ENCODE measurements around the gene ALK.
A peak's percentile ranks its signal among the peaks of the same experiment; 100 is the strongest.
"Not testable (repeated sequence)": the region's sequence is repeated elsewhere in the genome, so short reads cannot be mapped to it uniquely, and the experiment has no call there.

Gene ALK

GRCh38 chr2:29755233-29755632 lies 166.2 kb downstream of the ALK start:
- no peak for DNase-seq (ENCODE audit: low read depth)
- no peak overlapping the region for H3K4me3 ChIP-seq (ENCODE audit: low read depth, low read length)
- TF ChIP-seq, protein P1, sequence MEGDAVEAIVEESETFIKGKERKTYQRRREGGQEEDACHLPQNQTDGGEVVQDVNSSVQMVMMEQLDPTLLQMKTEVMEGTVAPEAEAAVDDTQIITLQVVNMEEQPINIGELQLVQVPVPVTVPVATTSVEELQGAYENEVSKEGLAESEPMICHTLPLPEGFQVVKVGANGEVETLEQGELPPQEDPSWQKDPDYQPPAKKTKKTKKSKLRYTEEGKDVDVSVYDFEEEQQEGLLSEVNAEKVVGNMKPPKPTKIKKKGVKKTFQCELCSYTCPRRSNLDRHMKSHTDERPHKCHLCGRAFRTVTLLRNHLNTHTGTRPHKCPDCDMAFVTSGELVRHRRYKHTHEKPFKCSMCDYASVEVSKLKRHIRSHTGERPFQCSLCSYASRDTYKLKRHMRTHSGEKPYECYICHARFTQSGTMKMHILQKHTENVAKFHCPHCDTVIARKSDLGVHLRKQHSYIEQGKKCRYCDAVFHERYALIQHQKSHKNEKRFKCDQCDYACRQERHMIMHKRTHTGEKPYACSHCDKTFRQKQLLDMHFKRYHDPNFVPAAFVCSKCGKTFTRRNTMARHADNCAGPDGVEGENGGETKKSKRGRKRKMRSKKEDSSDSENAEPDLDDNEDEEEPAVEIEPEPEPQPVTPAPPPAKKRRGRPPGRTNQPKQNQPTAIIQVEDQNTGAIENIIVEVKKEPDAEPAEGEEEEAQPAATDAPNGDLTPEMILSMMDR (IDR thresholded peaks at IDR 0.05; ENCODE audit: low read depth, low read length, missing control alignments): no peak
- in situ Hi-C loops (cut with HindIII; ENCODE audit: low sequenced_read_pairs): no loop called here

- TF ChIP-seq, protein P1 (IDR thresholded peaks at IDR 0.05; ENCODE audit: low read depth, low read length, missing control alignments): no peak
- in situ Hi-C loops (cut with HindIII; ENCODE audit: low sequenced_read_pairs): no loop called here
Measured at GRCh38 chr2:29753671-29754444, 167.5 kb downstream of the ALK start.

GRCh38 chr2:29751390-29751789 lies 170.0 kb downstream of the ALK start:
- no peak overlapping the region for H3K4me3 ChIP-seq (ENCODE audit: low read depth, low read length)
- in situ Hi-C loops (cut with HindIII; ENCODE audit: low sequenced_read_pairs): no loop called here
- TF ChIP-seq, protein P1 (IDR thresholded peaks at IDR 0.05; ENCODE audit: low read depth, low read length, missing control alignments): no peak
- no peak for DNase-seq (ENCODE audit: low read depth)

More at GRCh38 chr2:29753671-29754444, 167.5 kb downstream of the ALK start:
- H3K4me3 ChIP-seq (ENCODE audit: low read depth, low read length): no peak overlapping the region
- DNase-seq (ENCODE audit: low read depth): peak; percentile 62

GRCh38 chr2:29750463-29750862 lies 170.9 kb downstream of the ALK start:
- H3K4me3 ChIP-seq (ENCODE audit: low read depth, low read length); in situ Hi-C loops (cut with HindIII; ENCODE audit: low sequenced_read_pairs); DNase-seq (ENCODE audit: low read depth): not testable (repeated sequence)

GRCh38 chr2:29749843-29750242 lies 171.5 kb downstream of the ALK start:
- in situ Hi-C loops (cut with HindIII; ENCODE audit: low sequenced_read_pairs): no loop called here
- TF ChIP-seq, protein P1 (IDR thresholded peaks at IDR 0.05; ENCODE audit: low read depth, low read length, missing control alignments): no peak
- H3K4me3 ChIP-seq (ENCODE audit: low read depth, low read length): no peak overlapping the region
- no peak for DNase-seq (ENCODE audit: low read depth)

GRCh38 chr2:29749041-29749440 lies 172.3 kb downstream of the ALK start:
- DNase-seq (ENCODE audit: low read depth): no peak
- H3K4me3 ChIP-seq (ENCODE audit: low read depth, low read length): no peak overlapping the region
- TF ChIP-seq, protein P1 (IDR thresholded peaks at IDR 0.05; ENCODE audit: low read depth, low read length, missing control alignments): no peak

DNA sequence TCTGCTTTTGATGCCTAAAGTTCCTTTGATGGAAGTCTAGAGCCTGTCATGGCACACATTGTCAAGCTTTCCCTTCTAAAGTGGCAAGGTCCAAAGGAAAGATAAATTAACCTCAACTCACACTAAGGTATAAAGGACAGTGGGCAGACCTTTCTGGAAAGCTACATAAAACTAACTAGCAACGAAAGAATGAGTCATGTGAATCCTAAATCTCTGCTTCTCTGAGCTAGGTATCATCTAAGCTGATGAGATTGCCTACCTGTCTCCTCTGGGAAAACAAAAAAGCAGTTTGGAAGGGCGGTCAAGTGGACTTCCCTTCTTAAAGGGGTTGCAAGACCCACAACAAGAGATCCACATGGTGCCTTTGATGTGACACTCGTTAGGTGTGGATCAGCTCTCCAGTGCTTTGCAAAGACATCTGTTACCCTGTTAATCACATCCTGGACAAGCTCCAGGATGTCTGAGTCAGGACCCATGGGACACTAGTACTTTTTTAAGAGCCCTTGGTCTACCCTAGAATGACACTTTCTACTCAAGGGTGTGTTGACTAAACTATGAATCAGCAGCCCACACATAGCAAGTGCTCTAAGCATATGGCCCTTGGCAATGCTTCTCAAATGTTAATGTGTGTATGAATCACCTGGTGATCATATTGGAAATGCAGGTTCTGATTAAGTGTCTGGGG lies 173.5 kb downstream of the ALK start:
- TF ChIP-seq, protein P1 (IDR thresholded peaks at IDR 0.05; ENCODE audit: low read depth, low read length, missing control alignments): no peak
- H3K4me3 ChIP-seq (ENCODE audit: low read depth, low read length): no peak overlapping the region
- DNase-seq (ENCODE audit: low read depth): peak; percentile 64
- in situ Hi-C loops (cut with HindIII; ENCODE audit: low sequenced_read_pairs): no loop called here

More at GRCh38 chr2:29749041-29749440, 172.3 kb downstream of the ALK start:
- in situ Hi-C loops (cut with HindIII; ENCODE audit: low sequenced_read_pairs): no loop called here

Measured in astrocyte of the cerebellum (primary cell).